ENCODE measurements around the gene PRPF6.

GRCh38 chr20:64039293-64040160 lies 58.6 kb downstream of the PRPF6 start:
- TF ChIP-seq, protein P1, sequence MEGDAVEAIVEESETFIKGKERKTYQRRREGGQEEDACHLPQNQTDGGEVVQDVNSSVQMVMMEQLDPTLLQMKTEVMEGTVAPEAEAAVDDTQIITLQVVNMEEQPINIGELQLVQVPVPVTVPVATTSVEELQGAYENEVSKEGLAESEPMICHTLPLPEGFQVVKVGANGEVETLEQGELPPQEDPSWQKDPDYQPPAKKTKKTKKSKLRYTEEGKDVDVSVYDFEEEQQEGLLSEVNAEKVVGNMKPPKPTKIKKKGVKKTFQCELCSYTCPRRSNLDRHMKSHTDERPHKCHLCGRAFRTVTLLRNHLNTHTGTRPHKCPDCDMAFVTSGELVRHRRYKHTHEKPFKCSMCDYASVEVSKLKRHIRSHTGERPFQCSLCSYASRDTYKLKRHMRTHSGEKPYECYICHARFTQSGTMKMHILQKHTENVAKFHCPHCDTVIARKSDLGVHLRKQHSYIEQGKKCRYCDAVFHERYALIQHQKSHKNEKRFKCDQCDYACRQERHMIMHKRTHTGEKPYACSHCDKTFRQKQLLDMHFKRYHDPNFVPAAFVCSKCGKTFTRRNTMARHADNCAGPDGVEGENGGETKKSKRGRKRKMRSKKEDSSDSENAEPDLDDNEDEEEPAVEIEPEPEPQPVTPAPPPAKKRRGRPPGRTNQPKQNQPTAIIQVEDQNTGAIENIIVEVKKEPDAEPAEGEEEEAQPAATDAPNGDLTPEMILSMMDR (IDR thresholded peaks at IDR 0.05) = no peak; the same call in 1 of the 2 replicates
- no peak for TF ChIP-seq ZFX (IDR thresholded peaks at IDR 0.05; ENCODE audit: borderline replicate concordance)

Data from 22Rv1 (cell line).